ENCODE measurements around the gene LLGL2. TPM values are rescaled to one million over a fixed set of nuclear protein-coding genes. Genes with fewer than 3 reads are reported as not detected.

The LLGL2 gene
- total and polyA plus RNA-seq, 10 of the 15 experiments (the other 5 are each of a cell fraction or from before 2014, with no cell fraction given), result 0.21 to 9.9 (median 4.5) TPM

- TF ChIP-seq ZBTB11 (CRISPR knock-in tag; IDR thresholded peaks at IDR 0.05), result no peak
- TF ChIP-seq E4F1 (IDR thresholded peaks at IDR 0.05; ENCODE audit: borderline replicate concordance, partially characterized antibody), result no peak
- TF ChIP-seq BHLHE40 (IDR thresholded peaks at IDR 0.05; ENCODE audit: borderline replicate concordance in 1 of 2, low read depth in 2 of 2, low read length in 1 of 2), result no peak
Measured at GRCh38 chr17:75595284-75595919, 69.9 kb downstream of the LLGL2 start (continued).

- no peaks in the 10 kb centered on the region for H4K20me1 ChIP-seq (ENCODE audit: control insufficient read depth, insufficient read depth)
- ChIA-PET POLR2A (no interaction called here), RAD21 (ENCODE audit: unreplicated experiment) (no interaction called here), SMC1A (ENCODE audit: uncharacterized antibody, unreplicated experiment) (no interaction called here), CTCF (no interaction called here)
- FAIRE-seq (no peak), ATAC-seq (no peak), DNase-seq (ENCODE audit: low read depth, low spot score) (no peak)
- no peak overlapping the region for H3K4me3 ChIP-seq
- H3K79me2 ChIP-seq (ENCODE audit: control insufficient read depth, insufficient read depth, low read length), result no peaks in the 10 kb centered on the region
- intact Hi-C loops (cut with micrococcal nuclease; ENCODE audit: unreplicated experiment) (no loop called here), in situ Hi-C loops (cut with MboI) (loop anchor here (10.0 kb wide), 1 partner anchor 171 kb away; no protein-coding TSS in a partner anchor)
- H3K27ac ChIP-seq (ENCODE audit: control insufficient read depth, insufficient read depth), result no peak overlapping the region
- no peaks in the 10 kb centered on the region for H3K4me1 ChIP-seq (ENCODE audit: control insufficient read depth, insufficient read depth, low read length)
- TF ChIP-seq NFYA (IDR thresholded peaks at IDR 0.05; ENCODE audit: borderline replicate concordance, low read depth, low read length), result no peak
- TF ChIP-seq ESRRA (IDR thresholded peaks at IDR 0.05; ENCODE audit: low read length), result no peak
- no peak overlapping the region for H3K9ac ChIP-seq (ENCODE audit: control insufficient read depth, insufficient read depth, low read length)
- no peak overlapping the region for H3K4me2 ChIP-seq (ENCODE audit: control insufficient read depth, insufficient read depth)
- WGBS (ENCODE audit: insufficient coverage, insufficient replicate concordance, low lambda C conversion rate, missing lambda C conversion rate), result 30% methylated on average over 6 of the region's 6 CpGs
- BruUV-seq (replicated peaks), result no TSS peak
- H3K27me3 ChIP-seq (replicated peaks in 1 of 2; ENCODE audit: control insufficient read depth in 2 of 2, insufficient read depth in 2 of 2, low read length in 1 of 2), result no peaks in the 10 kb centered on the region
- H3K9me3 ChIP-seq (replicated peaks; ENCODE audit: control insufficient read depth, insufficient read depth, low read length), result no peaks in the 10 kb centered on the region
- H2AFZ ChIP-seq (ENCODE audit: control insufficient read depth, low read depth, low read length), result no peak overlapping the region
- H3K36me3 ChIP-seq (ENCODE audit: control insufficient read depth in 2 of 2, insufficient read depth in 2 of 2, low read length in 1 of 2), result no peaks in the 10 kb centered on the region
Measured at GRCh38 chr17:75595920-75596313, 70.4 kb downstream of the LLGL2 start.
